H9 (cell line): ENCODE data around the gene WDR72. TPM values are rescaled to one million over a fixed set of nuclear protein-coding genes. Genes with fewer than 3 reads are reported as not detected.

Experiments
- DNase-seq: peaks from one replicate; pipeline ENCODE4 v3.0.0-alpha.2; 2017
- H2AFZ ChIP-seq: one replicate; pipeline ENCODE4 v1.6.1; 2013; ENCODE audit warnings: mild to moderate bottlenecking, low read length, control low read depth, moderate library complexity
- H2AK5ac ChIP-seq: 2 replicates; pipeline ENCODE4 v1.6.1; 2013; ENCODE audit warnings: low read length, control low read depth, mixed read lengths; ENCODE audit not compliant: insufficient read length
- H2BK120ac ChIP-seq: one replicate; pipeline ENCODE4 v1.6.1; 2013; ENCODE audit warnings: low read depth, mild to moderate bottlenecking, low read length, control low read depth, inconsistent platforms; ENCODE audit not compliant: poor library complexity, severe bottlenecking
- H2BK12ac ChIP-seq: 2 replicates; pipeline ENCODE4 v1.6.1; 2013; ENCODE audit warnings: low read length, control low read depth, mixed read lengths, low read depth; ENCODE audit not compliant: insufficient read length
- H2BK15ac ChIP-seq: 2 replicates; pipeline ENCODE4 v1.6.1; 2013; ENCODE audit warnings: low read depth, low read length, control low read depth
- H2BK20ac ChIP-seq: one replicate; pipeline ENCODE4 v1.6.1; 2013; ENCODE audit warnings: low read depth, mild to moderate bottlenecking, low read length, control low read depth, inconsistent platforms; ENCODE audit not compliant: poor library complexity, severe bottlenecking
- H2BK5ac ChIP-seq: 2 replicates; pipeline ENCODE4 v1.6.1; 2013; ENCODE audit warnings: low read length, control low read depth, mixed read lengths; ENCODE audit not compliant: insufficient read length
- H3K14ac ChIP-seq: 2 replicates; pipeline ENCODE4 v1.6.1; 2013; ENCODE audit warnings: low read length, control low read depth; ENCODE audit not compliant: insufficient read depth
- H3K18ac ChIP-seq: 2 replicates; pipeline ENCODE4 v1.6.1; 2013; ENCODE audit warnings: low read depth, mild to moderate bottlenecking, mixed read lengths, low read length, control low read depth; ENCODE audit not compliant: insufficient read length
- H3K23ac ChIP-seq: 2 replicates; pipeline ENCODE4 v1.6.1; 2013; ENCODE audit warnings: low read length, control low read depth, mixed read lengths, low read depth; ENCODE audit not compliant: insufficient read length
- H3K23me2 ChIP-seq: 2 replicates; pipeline ENCODE4 v1.6.1; 2013; ENCODE audit warnings: low read depth, mild to moderate bottlenecking, mixed read lengths, low read length, control low read depth; ENCODE audit not compliant: insufficient read length, poor library complexity, severe bottlenecking
- H3K27ac ChIP-seq: 2 replicates; pipeline ENCODE4 v1.5.1; 2013; ENCODE audit warnings: low read length, control low read depth, mixed read lengths, low read depth; ENCODE audit not compliant: insufficient read length
- H3K27me3 ChIP-seq: 2 replicates; pipeline ENCODE4 v1.6.1; 2013; ENCODE audit warnings: low read length, control low read depth, inconsistent platforms; ENCODE audit not compliant: insufficient read depth
- H3K4ac ChIP-seq: 2 replicates; pipeline ENCODE4 v1.6.1; 2013; ENCODE audit warnings: low read depth, mild to moderate bottlenecking, control low read depth, inconsistent platforms, low read length, moderate library complexity
- H3K4me1 ChIP-seq: 2 replicates; pipeline ENCODE4 v1.6.1; 2013; ENCODE audit warnings: low read length, control low read depth, inconsistent platforms; ENCODE audit not compliant: insufficient read depth
- H3K4me2 ChIP-seq: 2 replicates; pipeline ENCODE4 v1.6.1; 2013; ENCODE audit warnings: low read length, control low read depth, mixed read lengths; ENCODE audit not compliant: insufficient read length, insufficient read depth
- H3K56ac ChIP-seq: 2 replicates; pipeline ENCODE4 v1.6.1; 2013; ENCODE audit warnings: low read depth, mild to moderate bottlenecking, mixed read lengths, low read length, control low read depth; ENCODE audit not compliant: insufficient read length
- H3K79me1 ChIP-seq: 2 replicates; pipeline ENCODE4 v1.6.1; 2013; ENCODE audit warnings: low read depth, mild to moderate bottlenecking, moderate library complexity, low read length, control low read depth, inconsistent platforms; ENCODE audit not compliant: insufficient read depth, poor library complexity, severe bottlenecking
- H3K79me2 ChIP-seq: 2 replicates; pipeline ENCODE4 v1.6.1; 2013; ENCODE audit warnings: low read length, control low read depth, inconsistent platforms; ENCODE audit not compliant: insufficient read depth
- H3K9ac ChIP-seq: 2 replicates; pipeline ENCODE4 v1.6.1; 2013; ENCODE audit warnings: low read length, control low read depth, mixed read lengths; ENCODE audit not compliant: insufficient read length; ENCODE audit errors: extremely low read depth
- H3K9me3 ChIP-seq: one replicate; pipeline ENCODE4 v1.6.1; 2013; ENCODE audit warnings: low read depth, low read length, inconsistent platforms; ENCODE audit not compliant: control insufficient read depth
- H3T11ph ChIP-seq: one replicate; pipeline ENCODE4 v1.6.1; 2013; ENCODE audit warnings: mild to moderate bottlenecking, low read length, control low read depth, inconsistent platforms
- H4K20me1 ChIP-seq: one replicate; pipeline ENCODE4 v1.6.1; 2013; ENCODE audit not compliant: control insufficient read depth, insufficient read length, insufficient read depth
- H4K5ac ChIP-seq: 2 replicates; pipeline ENCODE4 v1.6.1; 2013; ENCODE audit warnings: low read depth, mild to moderate bottlenecking, mixed read lengths, low read length, control low read depth; ENCODE audit not compliant: insufficient read length
- H4K8ac ChIP-seq: replicated peaks from 2 replicates; pipeline ENCODE4 v1.6.1; 2013; ENCODE audit warnings: low read length, control low read depth, mixed read lengths, low read depth; ENCODE audit not compliant: insufficient read length
- H4K91ac ChIP-seq: 2 replicates; pipeline ENCODE4 v1.6.1; 2013; ENCODE audit warnings: low read depth, mild to moderate bottlenecking, moderate library complexity, mixed read lengths, low read length, control low read depth; ENCODE audit not compliant: insufficient read length
- H3K27ac Mint-ChIP-seq, 3 experiments: 2 replicates in 2 of 3; 3 replicates in 1 of 3; pipeline ENCODE4 v1.8.0; 2020 to 2021; ENCODE audit warnings: mixed read lengths in 3 of 3, mild to moderate bottlenecking in 1 of 3, moderate library complexity in 1 of 3
- H3K27me3 Mint-ChIP-seq: 2 replicates; pipeline ENCODE4 v1.8.0; 2021; ENCODE audit warnings: low read depth, mild to moderate bottlenecking, moderate library complexity, mixed read lengths
- H3K36me3 Mint-ChIP-seq, 3 experiments: 2 replicates in 2 of 3; 3 replicates in 1 of 3; pipeline ENCODE4 v1.8.0; 2020 to 2021; ENCODE audit warnings: low read depth in 3 of 3, mixed read lengths in 3 of 3; ENCODE audit not compliant: insufficient read depth in 1 of 3
- H3K4me1 Mint-ChIP-seq, 2 experiments: 2 replicates each; pipeline ENCODE4 v1.8.0; 2020; ENCODE audit warnings: mixed read lengths in 2 of 2
- H3K4me3 Mint-ChIP-seq, 2 experiments: 2 replicates in 1 of 2; 3 replicates in 1 of 2; pipeline ENCODE4 v1.8.0; 2020 to 2021; ENCODE audit warnings: mild to moderate bottlenecking in 2 of 2, mixed read lengths in 2 of 2, moderate library complexity in 1 of 2
- H3K9me3 Mint-ChIP-seq, 2 experiments: 2 replicates in 1 of 2; 3 replicates in 1 of 2; pipeline ENCODE4 v1.8.0; 2020; ENCODE audit warnings: mild to moderate bottlenecking in 2 of 2, mixed read lengths in 2 of 2, moderate library complexity in 1 of 2
- CTCF ChIP-seq: fragments of 200-600 bp; sonication (generic); conservative IDR thresholded peaks from 3 replicates; pipeline ENCODE4 v1.8.0; 2021; ENCODE audit warnings: antibody characterized with exemption, mild to moderate bottlenecking
- WGBS: extraction: QIAGEN DNeasy Blood & Tissue Kit; methylation state at CpG from one replicate; pipeline ENCODE4 v1.1.7; 2013; ENCODE audit warnings: missing lambda C conversion rate, low lambda C conversion rate, mixed read lengths; ENCODE audit not compliant: insufficient read length; ENCODE audit errors: extremely low coverage; 5-methylcytosine and 5-hydroxymethylcytosine counted together
- total RNA-seq: library from RNA; stranded (reverse); gene quantifications from 2 replicates; pipeline ENCODE4 v1.2.1, GENCODE V29; 2021

WDR72 gene
- total RNA-seq, 1 experiment from 2014 or later = 2.9 TPM

GRCh38 chr15:53530761-53531160, 228.7 kb downstream of the WDR72 start:
- H3T11ph ChIP-seq = no peak overlapping the region
- WGBS = no CpG with 5 or more reads among the region's 3 CpGs
- TF ChIP-seq CTCF = no peak

More at GRCh38 chr15:53530761-53531160, 228.7 kb downstream of the WDR72 start:
- no peaks in the 10 kb centered on the region for H3K9me3 ChIP-seq
- H3K18ac ChIP-seq = no peak overlapping the region
- H2AK5ac ChIP-seq = no peak overlapping the region
- no peak overlapping the region for H2BK5ac ChIP-seq
- H3K14ac ChIP-seq = no peak overlapping the region
- H3K23me2 ChIP-seq = no peaks in the 10 kb centered on the region
- no peak overlapping the region for H2AFZ ChIP-seq
- no peaks in the 10 kb centered on the region for H3K79me1 ChIP-seq
- H3K4me1 ChIP-seq = no peaks in the 10 kb centered on the region
- H3K4ac ChIP-seq = no peak overlapping the region
- no peak overlapping the region for H2BK120ac ChIP-seq
- H3K23ac ChIP-seq = no peak overlapping the region
- no peaks in the 10 kb centered on the region; a peak in 1 of 5 replicates for H3K9me3 Mint-ChIP-seq
- no peak overlapping the region for H4K8ac ChIP-seq
- no peak overlapping the region for H2BK12ac ChIP-seq
- H3K27me3 ChIP-seq = no peaks in the 10 kb centered on the region
- no peak overlapping the region for H3K27ac Mint-ChIP-seq
- no peak overlapping the region for H3K4me3 Mint-ChIP-seq
- H3K27me3 Mint-ChIP-seq = no peaks in the 10 kb centered on the region
- no peak overlapping the region for H3K27ac ChIP-seq
- H3K9ac ChIP-seq = no peak overlapping the region
- H3K56ac ChIP-seq = no peak overlapping the region
- no peak overlapping the region for H3K4me2 ChIP-seq
- no peaks in the 10 kb centered on the region; a peak in 1 of 4 replicates for H3K4me1 Mint-ChIP-seq
- H2BK20ac ChIP-seq = no peak overlapping the region
- no peaks in the 10 kb centered on the region for H3K36me3 Mint-ChIP-seq
- no peak overlapping the region for H2BK15ac ChIP-seq
- no peak overlapping the region for H4K5ac ChIP-seq
- H4K91ac ChIP-seq = no peak overlapping the region
- H4K20me1 ChIP-seq = no peaks in the 10 kb centered on the region
- H3K79me2 ChIP-seq = no peaks in the 10 kb centered on the region
- DNase-seq = no peak
